SKM-1 treated with dmso at 0.1 percent for 144 hours (cell line): ENCODE results near the gene MBD3.
A peak's percentile ranks its signal among the peaks of the same experiment; 100 is the strongest.
"Not testable (repeated sequence)": the region's sequence is repeated elsewhere in the genome, so short reads cannot be mapped to it uniquely, and the experiment has no call there.

Experiments
- DNase-seq: peaks from one replicate; lab custom pipeline; 2025; ENCODE audit not compliant: unreplicated experiment; lab: John Stamatoyannopoulos, UW

MBD3 gene

GRCh38 chr19:1592755-1593500 lies at the start of gene MBD3:
MBD3 (minus strand) TSS chr19:1592865; CDS start chr19:1592631, 234 bp downstream.
- peak; percentile 77 for DNase-seq

GRCh38 chr19:1640893-1641448 lies 48.3 kb upstream of the MBD3 start:
- DNase-seq, result not testable (repeated sequence)

- no peak for DNase-seq
Observed at GRCh38 chr19:1636325-1637236, 43.9 kb upstream of the MBD3 start.

- DNase-seq, result no peak
Observed at GRCh38 chr19:1634938-1635243, 42.2 kb upstream of the MBD3 start.

GRCh38 chr19:1634242-1634937 lies 41.7 kb upstream of the MBD3 start:
- DNase-seq, result no peak

GRCh38 chr19:1633269-1633826 lies 40.7 kb upstream of the MBD3 start:
- DNase-seq, result no peak

- no peak for DNase-seq
Observed at GRCh38 chr19:1632462-1633268, 40.0 kb upstream of the MBD3 start.

- no peak for DNase-seq
Observed at GRCh38 chr19:1631557-1632100, 39.0 kb upstream of the MBD3 start.

- no peak for DNase-seq
Observed at GRCh38 chr19:1630811-1631210, 38.1 kb upstream of the MBD3 start.

- DNase-seq, result no peak
Observed at GRCh38 chr19:1630012-1630411, 37.3 kb upstream of the MBD3 start.

GRCh38 chr19:1629256-1629808 lies 36.7 kb upstream of the MBD3 start:
- no peak for DNase-seq

- DNase-seq, result no peak
Observed at GRCh38 chr19:1627194-1627593, 34.5 kb upstream of the MBD3 start.

GRCh38 chr19:1626417-1627010 lies 33.8 kb upstream of the MBD3 start:
- no peak for DNase-seq

- DNase-seq, result no peak
Observed at GRCh38 chr19:1624458-1624857, 31.8 kb upstream of the MBD3 start.

GRCh38 chr19:1622541-1622940 lies 29.9 kb upstream of the MBD3 start:
- DNase-seq, result no peak

GRCh38 chr19:1622007-1622406 lies 29.3 kb upstream of the MBD3 start:
- DNase-seq, result no peak

GRCh38 chr19:1621574-1621973 lies 28.9 kb upstream of the MBD3 start:
- DNase-seq, result no peak

GRCh38 chr19:1621021-1621420 lies 28.4 kb upstream of the MBD3 start:
- no peak for DNase-seq

- DNase-seq, result no peak
Observed at GRCh38 chr19:1620502-1620901, 27.8 kb upstream of the MBD3 start.
